GM21825 (cell line): ENCODE measurements around the gene RAG1.

ENCODE experiments used
- ATAC-seq: cut with Tn5 transposase; IDR thresholded peaks from one replicate; pipeline ENCODE4 v1.9.1; 2021; ENCODE audit warnings: mild to moderate bottlenecking, moderate library complexity; ENCODE audit not compliant: unreplicated experiment

The RAG1 gene

GRCh38 chr11:36588099-36588498 lies 20.3 kb downstream of the RAG1 start:
- ATAC-seq, result no peak

- ATAC-seq, result no peak
Measured at GRCh38 chr11:36590513-36590912, 22.7 kb downstream of the RAG1 start.

- no peak for ATAC-seq
Measured at GRCh38 chr11:36591433-36591832, 23.6 kb downstream of the RAG1 start.

GRCh38 chr11:36594316-36594989 lies 26.6 kb downstream of the RAG1 start, which contains the start of gene IFTAP:
TSS of gene IFTAP (plus strand) at chr11:36594502. CDS start at chr11:36610104, 15,602 bp downstream.
- peak; percentile 91 for ATAC-seq

GRCh38 chr11:36596880-36597279 lies 29.1 kb downstream of the RAG1 start:
- no peak for ATAC-seq

- no peak for ATAC-seq
Measured at GRCh38 chr11:36598051-36598450, 30.2 kb downstream of the RAG1 start, which contains the start of gene RAG2. TSS of gene RAG2 (minus strand) at chr11:36598236. CDS start at chr11:36594168, 4,068 bp downstream.

- ATAC-seq, result no peak
Measured at GRCh38 chr11:36600180-36600579, 32.4 kb downstream of the RAG1 start.

GRCh38 chr11:36601155-36601554 lies 33.3 kb downstream of the RAG1 start:
- no peak for ATAC-seq

- no peak for ATAC-seq
Measured at GRCh38 chr11:36602135-36602534, 34.3 kb downstream of the RAG1 start.

- peak; percentile 62 for ATAC-seq
Measured at GRCh38 chr11:36605221-36606216, 37.7 kb downstream of the RAG1 start.

- no peak for ATAC-seq
Measured at GRCh38 chr11:36608491-36609199, 40.8 kb downstream of the RAG1 start.

GRCh38 chr11:36609383-36609782 lies 41.6 kb downstream of the RAG1 start:
- ATAC-seq, result no peak

GRCh38 chr11:36615826-36616225 lies 48.0 kb downstream of the RAG1 start:
- no peak for ATAC-seq

GRCh38 chr11:36617543-36618362 lies 49.9 kb downstream of the RAG1 start:
- no peak for ATAC-seq

GRCh38 chr11:36618363-36619047 lies 50.7 kb downstream of the RAG1 start:
- no peak for ATAC-seq

GRCh38 chr11:36619502-36619901 lies 51.7 kb downstream of the RAG1 start:
- no peak for ATAC-seq

GRCh38 chr11:36620246-36620645 lies 52.4 kb downstream of the RAG1 start:
- no peak for ATAC-seq

GRCh38 chr11:36622431-36623136 lies 54.8 kb downstream of the RAG1 start:
- no peak for ATAC-seq

- ATAC-seq, result no peak
Measured at GRCh38 chr11:36623494-36623893, 55.7 kb downstream of the RAG1 start.
